Body of pancreas (tissue), 4 donors: Measurements from ENCODE around the gene ARID5B.

Source experiments
- CTCF ChIP-seq, 7 experiments: fragments of 450-650 bp in 4 of 7; fragments of 200-600 bp in 3 of 7; sonication (generic) in 3 of 7; IDR thresholded peaks; one replicate each; pipeline ENCODE4 v1.5.1; 2016 to 2019; ENCODE audit warnings: antibody characterized with exemption in 7 of 7
- POLR2A ChIP-seq, 3 donors: fragments of 450-650 bp; IDR thresholded peaks; one replicate each; pipeline ENCODE4 v1.6.1; 2016; ENCODE audit warnings: antibody characterized with exemption in 3 of 3, mild to moderate bottlenecking in 2 of 3

GRCh38 chr10:61910894-61911293, 9.4 kb downstream of the ARID5B start:
- TF ChIP-seq CTCF (IDR thresholded peaks at IDR 0.05) (no peak), POLR2A (IDR thresholded peaks at IDR 0.05) (no peak)
